Measurements from ENCODE around the gene TAF11.
A peak's percentile ranks its signal among the peaks of the same experiment; 100 is the strongest.
"Not testable (repeated sequence)": the region's sequence is repeated elsewhere in the genome, so short reads cannot be mapped to it uniquely, and the experiment has no call there.

The TAF11 gene

GRCh38 chr6:34887753-34888513 is at the start of gene TAF11:
TAF11 (minus strand) TSS chr6:34888042; CDS start chr6:34887957, 85 bp downstream.
- DNase-seq, result peak; percentile 91

- DNase-seq, result no peak
These were observed 46.7 kb upstream of the TAF11 start for GRCh38 chr6:34934516-34934915.

GRCh38 chr6:34932202-34932601 is 44.4 kb upstream of the TAF11 start:
- DNase-seq, result not testable (repeated sequence)

DNA sequence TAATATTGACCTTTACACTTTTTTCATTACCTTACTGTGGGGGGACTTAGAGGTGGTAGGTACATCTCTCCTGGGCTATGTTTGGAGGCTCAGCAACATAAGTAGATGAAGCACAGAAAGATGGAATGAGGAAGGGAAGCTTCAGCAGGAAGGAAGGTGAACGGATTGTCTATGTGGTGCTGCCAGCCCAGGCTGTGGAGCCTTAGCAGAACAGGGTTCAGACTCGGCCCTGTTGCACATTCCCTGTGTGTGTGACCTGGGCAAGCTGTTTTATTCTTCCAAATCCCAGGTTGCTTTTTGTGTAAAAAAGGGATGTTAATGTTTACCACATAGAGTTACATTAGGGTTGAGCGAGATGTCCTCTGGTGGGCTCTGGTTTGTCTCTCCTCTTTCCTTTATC is 42.4 kb upstream of the TAF11 start:
- DNase-seq, result no peak

GRCh38 chr6:34929241-34929978 is 41.6 kb upstream of the TAF11 start:
- DNase-seq, result no peak

GRCh38 chr6:34928695-34929094 is 40.9 kb upstream of the TAF11 start:
- DNase-seq, result no peak

DNA sequence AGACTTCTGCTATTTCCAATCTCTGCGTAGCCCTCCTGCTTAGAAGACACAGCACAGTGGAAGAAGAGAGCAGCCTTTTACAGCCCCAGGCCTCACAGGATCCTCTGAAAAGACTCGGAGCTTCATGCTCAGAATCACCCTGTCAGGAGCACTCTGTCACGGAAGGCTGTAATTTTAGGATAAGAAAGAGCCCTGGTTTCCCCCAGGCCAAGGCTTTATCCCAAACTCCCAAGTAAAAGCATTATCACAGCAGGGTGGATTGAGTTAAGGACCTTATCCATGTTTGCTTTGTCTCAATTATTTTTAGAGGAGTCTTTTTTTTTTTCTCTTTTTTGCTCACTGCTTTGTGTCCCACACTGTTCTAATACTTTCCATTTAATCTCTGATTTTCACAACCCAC is 40.4 kb upstream of the TAF11 start:
- DNase-seq, result no peak

GRCh38 chr6:34926655-34927054 is 38.8 kb upstream of the TAF11 start:
- no peak for DNase-seq

- no peak for DNase-seq
These were observed 37.2 kb upstream of the TAF11 start for GRCh38 chr6:34924831-34925625.

GRCh38 chr6:34922177-34922663 is 34.4 kb upstream of the TAF11 start:
- no peak for DNase-seq

GRCh38 chr6:34920097-34920496 is 32.3 kb upstream of the TAF11 start:
- DNase-seq, result no peak

GRCh38 chr6:34919651-34920050 is 31.8 kb upstream of the TAF11 start:
- no peak for DNase-seq

GRCh38 chr6:34917626-34918285 is 29.9 kb upstream of the TAF11 start:
- no peak for DNase-seq

DNA sequence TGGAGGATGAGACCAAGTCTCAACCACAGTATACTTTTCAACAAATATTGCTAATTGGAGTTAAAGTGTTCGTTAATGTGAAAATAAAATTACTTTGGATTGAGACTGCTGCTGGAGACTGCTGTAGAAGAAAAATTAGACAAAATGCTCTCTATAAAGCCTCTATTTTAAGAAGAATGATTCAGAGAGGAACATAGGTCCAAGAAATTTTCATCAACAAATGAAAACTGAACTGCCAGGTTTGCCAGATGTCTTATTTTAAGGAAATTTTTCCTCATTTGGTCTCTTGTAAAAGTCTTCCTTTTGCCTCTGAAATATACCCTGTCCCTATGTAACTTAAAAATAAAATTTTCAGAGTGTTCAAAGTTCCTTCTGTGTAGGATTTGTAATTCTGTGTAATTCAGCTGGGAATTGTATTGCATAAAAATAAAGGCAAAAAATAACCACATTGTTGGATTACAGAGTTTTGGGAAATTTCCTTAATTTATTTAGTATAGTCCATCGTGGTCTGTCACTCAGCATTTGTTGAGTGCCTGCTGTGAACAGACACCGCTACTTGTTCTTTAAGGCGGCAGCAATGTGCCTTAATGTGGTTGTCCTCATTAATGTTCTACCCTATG is 28.6 kb upstream of the TAF11 start:
- no peak for DNase-seq

- DNase-seq, result no peak
These were observed 26.5 kb upstream of the TAF11 start for GRCh38 chr6:34914358-34914757.

DNA sequence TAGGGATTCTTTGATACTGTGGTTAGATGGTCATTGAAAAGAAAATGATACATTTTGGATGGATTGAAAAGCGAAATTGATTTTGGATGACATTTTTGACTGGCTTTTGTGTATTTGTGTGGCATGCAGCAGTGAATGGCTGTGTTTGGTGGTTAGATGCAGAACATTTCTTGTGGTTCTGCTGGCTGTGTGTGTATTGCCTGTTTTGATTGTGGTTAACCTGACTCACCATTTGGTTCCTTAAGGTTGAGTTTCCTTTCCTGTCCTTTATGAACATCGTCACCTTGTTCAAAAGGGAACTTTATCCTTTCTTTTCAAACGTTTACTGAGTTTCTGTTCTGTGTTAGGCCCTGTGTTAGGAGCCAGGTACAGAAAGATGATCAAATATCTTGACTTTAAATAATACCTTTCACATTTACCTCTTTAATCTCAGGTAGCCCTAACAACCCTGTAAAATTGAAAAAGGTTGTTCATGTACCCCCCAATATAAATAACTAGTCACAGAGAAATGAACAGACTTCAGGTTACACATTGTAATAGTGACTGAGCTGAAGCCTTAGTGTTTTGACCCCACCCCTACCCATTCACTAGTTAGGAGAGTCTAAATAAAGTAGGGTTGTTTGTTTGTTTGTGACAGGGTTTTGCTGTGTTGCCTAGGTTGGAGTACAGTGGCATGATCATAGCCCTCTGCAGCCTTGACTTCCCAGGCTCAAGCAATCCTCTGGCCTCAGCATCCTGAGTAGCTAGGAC is 25.0 kb upstream of the TAF11 start:
- peak; percentile 16 to 51 for DNase-seq

- no peak for DNase-seq
These were observed 24.0 kb upstream of the TAF11 start for GRCh38 chr6:34911822-34912221.

DNA sequence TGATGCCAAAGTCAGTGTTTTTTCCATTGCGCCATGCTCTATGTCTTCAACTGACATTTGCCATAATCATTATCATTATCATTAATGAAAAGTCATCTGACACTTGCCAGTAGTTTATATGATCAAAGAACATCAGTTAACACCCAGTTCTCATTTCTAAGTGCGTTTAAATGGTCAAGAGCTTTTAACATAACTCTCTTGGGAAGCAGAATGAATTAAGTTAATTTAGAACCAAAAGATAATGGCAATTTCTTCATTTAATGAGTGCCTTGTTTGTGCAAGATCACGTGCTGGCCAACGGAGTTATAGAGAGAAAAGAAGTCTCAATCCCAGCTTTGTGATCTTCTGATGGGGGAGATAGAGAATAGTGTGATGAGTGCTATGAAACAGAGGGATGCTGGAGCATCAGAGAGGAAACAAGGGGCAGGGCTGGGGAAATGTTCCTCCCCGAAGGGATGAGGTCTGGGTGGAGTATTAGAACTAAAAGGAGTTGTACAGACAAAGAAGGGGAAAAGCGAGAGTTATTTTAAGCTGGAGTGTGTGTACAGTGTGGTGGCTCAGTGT is 21.6 kb upstream of the TAF11 start:
- no peak for DNase-seq

- DNase-seq, result no peak
These were observed 20.4 kb upstream of the TAF11 start for GRCh38 chr6:34908194-34908593.

GRCh38 chr6:34906826-34907225 is 19.0 kb upstream of the TAF11 start:
- no peak for DNase-seq

GRCh38 chr6:34904990-34905613 is 17.3 kb upstream of the TAF11 start:
- no peak for DNase-seq
